ENCODE results near the gene FOXC2. TPM values are rescaled to one million over a fixed set of nuclear protein-coding genes. Genes with fewer than 3 reads are reported as not detected.

Gene FOXC2
- total RNA-seq, 2 donors from 2014 or later: 0.66 to 0.78 TPM

GRCh38 chr16:86593913-86594620 is 27.4 kb downstream of the FOXC2 start:
- Histone ChIP-seq H3K4me1 (no peaks in the 10 kb centered on the region), H3K36me3 (replicated peaks in 1 of 2; ENCODE audit: insufficient read depth in 1 of 2, low read depth in 2 of 2) (no peaks in the 10 kb centered on the region)

GRCh38 chr16:86594721-86595120 is 28.1 kb downstream of the FOXC2 start:
- Histone ChIP-seq H3K27ac (no peak overlapping the region), H3K27me3 (peaks cover 0 to 5% of the 10 kb centered on the region in 2 donors), H3K36me3 (replicated peaks in 1 of 2; ENCODE audit: insufficient read depth in 1 of 2, low read depth in 2 of 2) (no peaks in the 10 kb centered on the region), H3K4me1 (no peaks in the 10 kb centered on the region), H3K4me3 (no peak overlapping the region), H3K9me3 (no peaks in the 10 kb centered on the region)
- WGBS, 2 donors: 12 to 15% methylated on average over 8 of the region's 8 CpGs
- no peak for ATAC-seq
- intact Hi-C loops (cut with DNase I): no loop called here
- no peak for DNase-seq
- TF ChIP-seq POLR2A (IDR thresholded peaks at IDR 0.05): no peak
- no peak for TF ChIP-seq CTCF (IDR thresholded peaks at IDR 0.05)

More at GRCh38 chr16:86593913-86594620, 27.4 kb downstream of the FOXC2 start:
- Histone ChIP-seq H3K27me3 (peaks cover 0 to 5% of the 10 kb centered on the region in 2 donors), H3K27ac (no peak overlapping the region), H3K9me3 (no peaks in the 10 kb centered on the region), H3K4me3 (no peak overlapping the region)
- intact Hi-C loops (cut with DNase I): no loop called here
- DNase-seq: no peak
- ATAC-seq: no peak
- TF ChIP-seq CTCF (IDR thresholded peaks at IDR 0.05) (no peak), POLR2A (IDR thresholded peaks at IDR 0.05) (no peak)
- 35 to 41% methylated on average over 13 of the region's 13 CpGs for WGBS, 2 donors

GRCh38 chr16:86595983-86596605 is 29.5 kb downstream of the FOXC2 start:
- WGBS, 2 donors: 35 to 39% methylated on average over 10 of the region's 10 CpGs
- no peaks in the 10 kb centered on the region for H3K36me3 ChIP-seq (replicated peaks in 1 of 2; ENCODE audit: insufficient read depth in 1 of 2, low read depth in 2 of 2)
- no peaks in the 10 kb centered on the region for H3K9me3 ChIP-seq
- no peak overlapping the region for H3K4me3 ChIP-seq
- no peak for DNase-seq
- no peaks in the 10 kb centered on the region for H3K4me1 ChIP-seq
- H3K27me3 ChIP-seq: peaks cover 0 to 5% of the 10 kb centered on the region in 2 donors
- ATAC-seq: no peak
- no peak overlapping the region for H3K27ac ChIP-seq
- intact Hi-C loops (cut with DNase I): no loop called here
- TF ChIP-seq POLR2A (IDR thresholded peaks at IDR 0.05) (no peak), CTCF (IDR thresholded peaks at IDR 0.05) (no peak)

GRCh38 chr16:86597126-86597879 is 30.7 kb downstream of the FOXC2 start:
- ATAC-seq (no peak), DNase-seq (no peak)
- no peaks in the 10 kb centered on the region for H3K4me1 ChIP-seq
- 66 to 70% methylated on average over 18 of the region's 18 CpGs for WGBS, 2 donors
- H3K27ac ChIP-seq: no peak overlapping the region
- no peak overlapping the region for H3K4me3 ChIP-seq
- intact Hi-C loops (cut with DNase I): no loop called here
- no peaks in the 10 kb centered on the region for H3K36me3 ChIP-seq (replicated peaks in 1 of 2; ENCODE audit: insufficient read depth in 1 of 2, low read depth in 2 of 2)
- peaks cover 0 to 5% of the 10 kb centered on the region in 2 donors for H3K27me3 ChIP-seq
- TF ChIP-seq CTCF (IDR thresholded peaks at IDR 0.05) (no peak), POLR2A (IDR thresholded peaks at IDR 0.05) (no peak)
- H3K9me3 ChIP-seq: no peaks in the 10 kb centered on the region

Data from body of pancreas (tissue), 4 donors.